RPMI8226 (cell line): ENCODE measurements around the gene KLRD1.
"Not testable (repeated sequence)": the region's sequence is repeated elsewhere in the genome, so short reads cannot be mapped to it uniquely, and the experiment has no call there.

Experiments
- DNase-seq: peaks from one replicate; pipeline ENCODE4 v3.0.0-alpha.2; 2015

The KLRD1 gene, protein sequence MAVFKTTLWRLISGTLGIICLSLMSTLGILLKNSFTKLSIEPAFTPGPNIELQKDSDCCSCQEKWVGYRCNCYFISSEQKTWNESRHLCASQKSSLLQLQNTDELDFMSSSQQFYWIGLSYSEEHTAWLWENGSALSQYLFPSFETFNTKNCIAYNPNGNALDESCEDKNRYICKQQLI

DNA sequence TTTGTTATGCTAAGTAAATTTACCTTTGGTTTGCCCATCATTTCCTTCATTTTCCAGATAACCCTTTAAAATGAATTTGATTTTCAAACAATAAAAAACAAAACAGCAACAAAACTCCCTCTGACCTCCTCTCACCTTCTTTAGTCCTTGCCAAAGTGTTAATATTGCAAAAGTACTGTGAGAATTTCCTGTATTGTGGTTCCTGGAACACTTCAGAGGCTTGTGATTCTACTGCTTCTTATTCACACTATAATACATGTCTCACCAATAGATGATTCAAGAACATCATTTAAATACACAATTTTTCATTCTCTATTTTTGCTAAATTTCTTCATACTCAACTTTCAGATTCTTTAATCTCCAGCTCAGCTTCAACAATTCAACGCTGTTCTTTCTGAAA lies at the start of gene KLRD1:
KLRD1 (plus strand) TSS at position 241 of the 400 bp plus-strand sequence. CDS start 208 bp downstream, outside the sequence.
- DNase-seq, result no peak

DNA sequence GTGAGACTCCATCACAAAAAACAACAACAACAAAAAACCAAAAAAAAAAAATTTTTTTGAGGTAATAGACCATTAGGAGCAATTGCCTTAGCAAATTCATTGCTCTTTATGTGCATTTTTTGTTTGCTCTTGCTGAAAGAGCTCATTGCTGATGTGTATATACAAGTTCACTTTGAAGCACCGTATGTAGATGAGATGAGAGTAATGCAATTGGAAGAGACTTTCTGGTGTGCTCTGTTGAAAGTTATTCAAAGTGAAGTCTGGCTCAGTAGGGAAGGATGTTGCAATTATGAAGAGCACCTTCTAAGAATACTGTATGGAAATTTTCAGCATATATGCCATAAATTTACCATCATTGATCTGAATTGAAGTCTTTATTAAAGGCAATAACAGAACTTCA lies 46.7 kb upstream of the KLRD1 start:
- no peak for DNase-seq

DNA sequence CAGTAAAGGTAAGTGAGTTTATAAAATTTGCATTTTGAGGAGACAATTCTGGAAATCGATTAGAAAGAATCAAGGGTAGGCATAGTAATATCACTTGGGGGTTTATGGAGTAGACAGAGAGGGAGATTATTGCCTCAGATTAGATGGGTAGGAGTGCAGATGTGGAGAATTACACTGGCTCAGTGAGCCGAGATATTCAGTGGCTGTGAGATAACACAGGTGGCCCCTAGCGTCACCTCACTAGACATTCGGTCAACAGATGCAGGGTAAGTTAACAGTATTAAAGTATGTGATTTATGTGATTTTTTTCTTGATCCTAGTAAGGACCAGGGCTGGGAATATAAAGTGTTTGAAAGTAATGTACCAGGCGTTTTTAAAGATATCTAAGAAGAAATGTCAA lies 39.6 kb upstream of the KLRD1 start:
- no peak for DNase-seq

DNA sequence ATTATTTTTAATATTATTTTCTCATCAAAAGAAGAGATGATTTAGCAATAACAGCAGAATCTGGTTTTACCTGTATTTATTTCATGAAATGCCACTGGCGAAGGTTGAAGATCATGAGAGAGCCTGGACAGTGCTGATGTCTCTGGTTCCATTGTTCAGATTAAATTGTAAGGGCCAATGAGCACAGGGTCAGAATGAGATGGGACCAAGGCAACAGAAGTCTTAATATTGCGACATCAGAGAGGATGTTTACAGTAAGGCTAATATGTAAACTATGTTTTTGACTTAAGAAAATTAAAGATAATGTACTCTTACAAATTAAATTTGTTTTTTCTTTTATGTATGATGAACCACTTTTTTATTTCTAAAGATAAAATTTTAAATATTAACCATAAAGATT lies 35.2 kb upstream of the KLRD1 start:
- DNase-seq, result no peak

DNA sequence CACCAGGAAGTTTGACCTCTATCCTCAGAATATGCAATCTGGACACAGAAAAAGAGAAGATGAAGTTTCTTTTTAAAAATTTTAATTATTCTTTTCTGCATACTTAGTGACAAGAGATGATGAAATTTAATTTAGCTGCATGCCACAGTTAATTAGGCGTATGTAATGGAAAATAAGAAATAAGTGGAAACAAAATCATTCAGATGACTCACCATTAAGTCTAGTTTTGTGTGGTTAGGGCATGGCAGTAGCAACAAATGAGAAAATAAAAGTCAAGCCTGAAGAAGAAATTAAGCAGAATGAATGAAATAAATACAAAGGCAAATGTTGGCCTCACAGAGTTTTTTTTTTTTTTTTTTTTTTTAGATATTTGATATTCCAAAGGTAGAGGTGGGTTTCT lies 30.9 kb upstream of the KLRD1 start:
- no peak for DNase-seq

DNA sequence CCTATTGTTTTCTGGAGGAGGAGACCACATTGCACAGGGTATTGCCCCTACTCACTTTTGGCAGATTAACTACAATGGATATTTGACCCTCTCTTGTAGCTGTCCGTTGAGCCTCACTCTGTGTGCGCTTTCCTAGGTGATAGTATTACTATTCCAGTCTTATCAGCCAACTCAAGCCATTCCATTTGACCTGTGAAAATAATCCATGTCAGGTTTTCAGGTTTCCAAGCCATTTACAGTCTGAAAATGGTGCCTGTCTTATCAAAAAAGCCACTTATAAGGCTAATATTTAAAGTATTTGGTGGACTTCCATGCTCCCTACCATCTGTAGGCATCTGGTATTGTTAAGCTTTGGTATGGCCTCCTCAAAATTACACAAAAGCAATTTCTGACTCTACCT lies 29.6 kb upstream of the KLRD1 start:
- DNase-seq, result no peak

DNA sequence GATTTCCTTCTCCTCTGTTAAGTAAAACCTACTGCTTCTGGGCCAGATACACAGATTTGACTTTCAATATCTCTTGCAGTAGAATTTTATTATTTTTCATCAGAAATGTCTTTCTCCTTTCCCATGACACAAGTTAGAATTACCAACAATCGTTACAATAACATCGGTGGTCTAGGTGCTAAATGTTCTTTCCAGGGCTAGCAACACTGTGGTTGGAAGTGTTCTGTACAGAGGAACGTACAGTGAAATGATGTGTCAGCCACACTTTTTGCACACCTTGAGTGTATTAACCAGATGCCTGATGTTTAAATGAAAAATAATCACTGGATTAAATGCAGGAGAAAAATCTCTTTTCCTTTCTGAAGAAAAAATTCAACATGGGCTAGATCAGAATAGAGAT lies 27.7 kb upstream of the KLRD1 start:
- DNase-seq, result no peak

DNA sequence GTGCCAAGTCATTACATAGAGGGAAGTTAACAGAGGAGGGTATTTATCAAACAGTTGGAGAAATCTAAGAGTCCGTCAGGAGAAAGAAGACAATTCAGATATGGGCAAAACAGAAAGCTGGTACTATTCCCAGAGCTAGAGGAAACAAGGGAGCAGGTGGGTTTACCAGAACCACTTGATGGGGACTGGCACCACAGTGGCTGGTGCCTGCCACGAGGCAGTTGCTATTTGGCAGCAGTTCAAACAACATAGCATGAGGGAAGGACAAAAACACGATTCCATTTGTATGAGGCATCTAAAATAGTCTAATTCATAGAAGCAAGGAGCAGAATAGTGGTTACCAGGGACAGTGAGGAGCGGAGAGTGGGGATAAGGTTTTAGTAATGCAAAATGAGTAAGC lies 24.6 kb upstream of the KLRD1 start:
- no peak for DNase-seq

DNA sequence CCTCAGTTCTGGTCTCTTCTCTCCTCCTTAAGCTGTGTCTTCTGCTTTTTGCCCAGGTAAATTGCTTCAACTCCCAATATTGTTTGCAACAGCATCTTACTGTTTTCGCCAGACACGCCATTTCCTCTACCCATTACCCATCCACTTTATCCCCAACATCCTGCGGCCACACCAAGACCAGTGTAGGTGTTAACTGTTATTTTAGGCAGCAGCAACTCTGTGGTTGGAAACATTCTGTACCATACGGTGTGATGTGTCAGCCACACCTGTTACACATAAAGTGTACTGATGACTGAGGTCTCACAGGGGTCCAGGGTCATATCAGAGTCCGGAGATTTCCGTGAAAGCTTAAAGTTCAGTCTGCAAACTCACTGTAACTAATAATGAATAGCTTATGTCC lies 21.8 kb upstream of the KLRD1 start:
- peak; percentile 20 for DNase-seq

DNA sequence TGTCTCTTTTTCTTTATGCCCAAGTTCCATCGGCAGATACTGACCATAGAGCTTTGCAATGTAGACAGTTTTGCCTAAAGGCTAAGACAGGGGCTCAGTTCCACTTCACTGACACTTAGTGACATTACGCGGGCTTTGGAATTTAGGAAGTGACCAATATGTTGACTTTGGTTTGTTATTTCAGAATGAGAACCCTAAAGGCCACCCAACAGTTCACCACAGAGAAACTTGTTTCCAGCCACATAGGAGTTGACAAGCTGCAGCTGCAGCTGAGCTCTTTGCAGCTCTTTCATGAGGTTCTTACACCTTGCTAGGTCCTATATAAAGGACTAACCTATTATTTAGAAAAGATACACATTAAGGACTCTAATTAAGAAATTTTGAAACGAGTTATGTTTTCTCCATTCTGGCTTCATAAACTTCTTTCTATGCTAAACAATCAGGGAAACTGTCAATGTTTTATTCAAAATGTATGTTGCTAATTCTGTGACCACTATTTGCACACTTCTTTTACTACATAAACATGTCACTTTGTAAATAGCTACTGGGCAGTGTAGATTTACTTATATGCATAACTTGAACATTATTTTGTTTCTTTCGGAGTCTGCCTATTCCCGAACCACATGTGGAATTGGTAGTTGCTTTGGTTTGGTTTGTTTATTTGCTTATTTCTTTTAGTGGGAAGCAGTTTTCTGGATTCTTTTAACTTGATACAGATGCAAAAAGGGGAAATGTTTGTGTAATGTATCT lies 18.5 kb upstream of the KLRD1 start:
- no peak for DNase-seq

DNA sequence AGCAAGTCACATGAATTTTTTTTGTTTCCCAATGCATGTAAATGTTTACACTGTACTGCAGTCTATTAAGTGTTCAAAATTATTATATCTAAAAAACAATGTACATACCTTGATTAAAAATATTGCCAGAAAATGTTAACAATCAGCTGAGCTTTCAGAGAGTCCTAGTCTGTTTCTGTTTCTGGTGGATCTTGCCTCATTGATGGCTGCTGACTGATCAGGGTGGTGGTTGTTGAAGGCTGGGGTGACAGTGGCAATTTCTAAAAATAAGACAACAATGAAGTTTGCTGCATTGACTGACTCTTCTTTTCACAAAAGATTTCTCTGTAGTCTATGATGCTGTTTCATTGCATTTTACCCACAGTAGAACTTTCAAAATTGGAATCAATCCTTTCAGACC lies 16.6 kb upstream of the KLRD1 start:
- no peak for DNase-seq

DNA sequence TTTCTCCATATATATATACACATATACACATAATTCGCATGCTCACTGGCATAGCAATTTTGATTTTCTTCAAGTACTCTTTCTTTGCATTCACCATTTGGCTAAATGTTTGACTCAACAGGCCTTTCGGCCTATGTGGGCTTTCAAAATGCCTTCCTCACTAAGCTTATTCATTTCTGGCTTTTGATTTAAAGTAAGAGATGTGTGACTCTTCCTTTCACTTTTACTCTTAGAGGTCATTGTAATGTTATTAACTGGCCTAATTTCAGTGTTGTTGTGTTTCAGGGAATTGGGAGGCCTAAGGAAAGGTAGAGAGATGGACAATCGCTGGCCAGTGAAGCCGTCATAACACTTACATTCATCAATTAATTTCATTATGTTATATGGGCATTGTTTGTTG lies 14.5 kb upstream of the KLRD1 start:
- no peak for DNase-seq

DNA sequence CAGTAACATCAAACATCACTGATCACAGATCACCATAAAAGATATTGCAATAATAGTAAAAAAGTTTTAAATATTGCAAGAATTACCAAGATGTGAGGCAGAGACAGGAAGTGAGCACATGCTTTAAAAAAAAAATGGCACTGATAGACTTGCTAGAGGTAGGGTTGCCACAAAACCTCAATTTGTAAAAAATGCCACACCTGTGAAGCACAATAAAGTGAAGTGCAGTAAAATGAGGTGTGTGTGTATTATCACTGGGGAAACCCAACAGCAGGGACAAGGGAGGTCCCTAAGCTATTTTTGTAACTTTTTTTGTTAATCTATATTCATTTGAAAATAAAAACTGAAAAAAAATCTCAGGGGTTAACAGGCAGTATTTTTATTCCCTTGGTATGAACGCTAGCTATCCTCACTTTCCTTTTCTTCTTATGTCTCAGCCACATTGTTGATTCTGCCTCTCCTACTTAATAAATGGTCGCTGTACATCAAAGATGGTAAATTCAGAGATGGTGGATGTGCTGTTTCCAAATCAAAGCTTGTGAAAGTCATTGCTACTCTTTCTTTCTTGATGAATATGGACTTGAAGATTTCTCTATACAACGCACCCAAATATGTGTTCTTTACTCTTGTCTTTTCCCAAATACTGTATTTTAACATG lies 14.0 kb upstream of the KLRD1 start:
- no peak for DNase-seq

DNA sequence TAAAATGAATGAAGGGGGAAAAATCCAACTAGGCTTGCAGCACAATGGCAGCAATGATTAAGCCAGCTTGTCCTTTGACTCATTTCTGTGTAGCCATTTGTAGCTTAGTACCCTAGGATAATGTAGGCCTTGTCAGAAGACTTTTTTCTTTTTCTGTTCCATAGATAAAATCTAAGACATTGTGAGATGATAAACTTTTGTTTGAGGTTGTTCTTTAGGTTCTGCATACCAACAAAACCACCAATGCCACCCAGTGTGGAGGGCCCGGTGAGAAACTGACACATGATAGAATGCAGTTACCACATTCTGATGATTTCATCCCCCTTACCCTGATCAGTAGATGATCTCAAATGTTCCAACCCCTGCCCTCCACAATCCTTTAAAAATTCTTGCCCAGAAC lies 6.6 kb upstream of the KLRD1 start:
- no peak for DNase-seq

DNA sequence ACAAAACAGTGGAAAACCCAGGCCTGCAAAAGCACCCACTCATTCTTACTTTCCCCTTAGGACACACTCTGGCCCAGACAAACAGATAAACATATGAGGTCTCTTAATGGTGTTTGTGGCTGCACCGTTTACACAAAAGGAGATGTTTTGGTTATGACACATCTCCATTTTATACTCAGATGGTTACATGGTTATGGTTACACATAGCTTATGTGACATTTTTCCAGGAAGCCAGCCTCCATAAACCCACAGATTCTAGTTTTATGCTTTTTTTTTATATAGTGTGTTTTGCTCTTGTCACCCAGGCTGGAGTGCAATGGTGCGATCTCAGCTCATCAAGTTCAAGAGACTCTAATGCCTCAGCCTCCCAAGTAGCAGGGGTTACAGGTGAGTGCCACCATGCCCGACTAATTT lies 3.5 kb upstream of the KLRD1 start:
- DNase-seq, result no peak

DNA sequence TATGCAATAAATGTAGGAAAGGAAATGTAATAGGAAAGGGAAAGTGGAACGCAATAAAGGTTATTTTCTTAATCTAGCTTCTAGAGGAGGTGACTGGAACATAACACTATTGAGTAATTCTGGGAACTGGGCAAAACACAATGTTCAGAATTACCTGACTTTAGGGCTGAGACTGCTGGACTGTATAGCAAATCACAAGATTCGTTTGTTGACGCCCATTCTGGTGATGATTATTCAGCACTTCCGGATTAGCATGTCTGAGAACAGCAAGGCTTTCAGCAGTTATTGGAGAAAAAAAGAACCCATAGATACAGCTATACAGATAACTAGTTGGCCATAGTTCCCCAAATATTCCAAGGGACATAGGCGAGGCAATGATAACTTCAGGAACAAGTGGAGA lies 2.3 kb upstream of the KLRD1 start:
- DNase-seq, result peak; percentile 27

DNA sequence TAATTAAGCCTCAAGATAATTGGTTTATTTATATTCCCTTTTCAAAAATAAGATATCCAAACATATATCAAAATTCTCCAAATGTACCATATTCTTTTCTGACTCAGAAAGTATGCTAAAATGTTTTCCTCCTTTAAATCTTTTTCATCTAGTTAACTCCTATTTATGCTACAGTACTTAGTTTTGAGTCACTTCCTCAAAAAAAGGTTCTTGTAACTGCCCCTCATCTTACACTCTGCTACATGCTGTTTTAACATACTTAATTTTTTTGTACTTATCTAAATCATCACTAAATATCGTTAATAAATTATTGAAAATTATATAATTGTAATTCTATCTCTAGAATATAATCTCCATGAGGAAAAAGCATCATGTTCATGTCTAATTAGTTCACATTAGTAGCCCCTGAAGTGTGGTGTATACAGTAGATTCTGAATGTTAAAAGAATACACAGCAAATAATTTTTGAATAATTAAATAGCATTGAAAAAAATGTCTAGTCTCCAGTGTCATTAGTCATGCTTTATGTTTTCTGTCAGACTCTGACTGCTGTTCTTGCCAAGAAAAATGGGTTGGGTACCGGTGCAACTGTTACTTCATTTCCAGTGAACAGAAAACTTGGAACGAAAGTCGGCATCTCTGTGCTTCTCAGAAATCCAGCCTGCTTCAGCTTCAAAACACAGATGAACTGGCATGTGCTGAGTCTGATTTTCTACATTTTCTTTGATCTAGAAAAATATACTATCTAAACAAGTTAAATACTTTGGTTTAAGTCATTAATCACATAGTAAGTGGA lies 3.5 kb downstream of the KLRD1 start:
- DNase-seq, result no peak

DNA sequence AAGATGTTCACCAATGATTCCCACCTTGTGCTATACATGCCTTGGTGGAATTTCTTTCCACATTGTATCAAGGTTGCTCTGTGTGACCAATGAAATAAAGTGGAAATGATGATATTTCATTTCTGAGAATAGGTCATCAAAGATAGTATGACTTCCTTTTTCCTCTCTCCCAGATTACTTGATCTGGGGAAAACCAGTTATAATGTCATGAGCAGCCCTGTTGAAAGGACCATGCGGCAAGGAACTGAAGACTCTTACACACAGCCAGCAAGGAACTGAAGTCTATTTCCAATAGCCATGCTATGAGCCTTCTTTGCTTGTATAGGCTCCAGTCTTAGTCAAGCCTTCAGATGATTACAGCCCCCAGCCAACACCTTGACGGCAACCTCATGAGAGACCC lies 11.7 kb downstream of the KLRD1 start:
- no peak for DNase-seq

DNA sequence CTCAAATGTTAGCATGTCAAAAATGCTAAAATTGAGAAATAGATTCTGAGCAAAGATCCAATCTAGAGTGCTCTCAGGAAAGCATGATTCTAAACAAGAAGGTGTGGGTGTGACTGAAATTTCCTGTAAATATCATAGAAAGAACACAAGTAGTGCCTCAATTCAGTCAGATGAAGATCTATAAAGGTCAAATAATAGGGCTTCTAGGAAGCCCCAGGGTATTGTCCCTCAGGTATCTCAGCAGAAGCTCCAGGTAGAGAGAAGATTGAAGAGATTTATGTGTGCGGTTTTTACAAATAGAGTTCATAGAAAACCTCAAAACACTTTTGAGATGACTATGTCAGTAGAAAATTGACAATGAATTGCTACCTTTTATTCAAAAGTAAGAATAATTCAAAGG lies 13.0 kb downstream of the KLRD1 start:
- no peak for DNase-seq

DNA sequence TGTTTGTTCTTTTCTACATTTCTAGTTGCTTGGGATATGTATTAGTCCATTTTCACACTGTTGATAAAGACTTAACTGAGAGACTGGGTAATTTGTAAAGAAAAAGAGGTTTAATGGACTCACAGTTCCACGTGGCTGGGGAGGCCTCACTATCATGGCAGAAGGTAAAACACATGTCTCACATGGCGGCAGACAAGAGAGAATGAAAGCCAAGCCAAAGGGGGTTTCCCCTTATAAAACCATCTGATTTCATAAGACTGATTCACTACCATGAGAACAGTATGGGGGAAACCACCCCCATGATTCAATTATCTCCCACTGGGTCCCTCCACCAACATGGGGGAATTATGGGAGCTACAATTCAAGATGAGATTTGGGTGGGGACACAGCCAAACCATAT lies 21.0 kb downstream of the KLRD1 start:
- DNase-seq, result not testable (repeated sequence)

DNA sequence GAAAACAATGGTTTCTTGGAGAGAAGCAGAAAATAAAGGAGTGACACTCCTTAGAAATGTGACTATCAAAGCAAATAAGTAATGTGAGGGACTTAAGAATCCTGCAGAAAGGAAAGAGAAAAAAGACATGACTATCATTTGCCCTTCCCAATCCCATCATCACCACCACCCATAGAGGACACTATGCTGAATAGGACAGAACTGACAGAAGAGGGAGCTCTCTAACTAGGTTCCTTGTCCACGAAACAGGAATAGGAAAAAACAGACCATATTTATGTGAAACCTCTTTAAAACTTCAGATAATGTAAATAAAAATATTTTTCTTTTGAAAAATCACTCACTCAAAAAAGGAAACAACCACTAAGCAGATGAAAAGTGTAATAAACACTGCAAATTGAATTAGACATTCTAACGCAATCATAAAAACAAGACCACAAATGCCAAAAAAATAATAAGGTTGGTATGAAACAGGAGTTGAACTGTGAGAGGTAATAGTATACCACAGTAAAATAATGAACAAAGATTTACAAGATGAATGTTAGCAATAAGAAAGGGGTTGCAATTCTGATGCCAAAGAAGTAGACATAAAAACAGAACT lies 24.1 kb downstream of the KLRD1 start:
- peak; percentile 41 for DNase-seq

DNA sequence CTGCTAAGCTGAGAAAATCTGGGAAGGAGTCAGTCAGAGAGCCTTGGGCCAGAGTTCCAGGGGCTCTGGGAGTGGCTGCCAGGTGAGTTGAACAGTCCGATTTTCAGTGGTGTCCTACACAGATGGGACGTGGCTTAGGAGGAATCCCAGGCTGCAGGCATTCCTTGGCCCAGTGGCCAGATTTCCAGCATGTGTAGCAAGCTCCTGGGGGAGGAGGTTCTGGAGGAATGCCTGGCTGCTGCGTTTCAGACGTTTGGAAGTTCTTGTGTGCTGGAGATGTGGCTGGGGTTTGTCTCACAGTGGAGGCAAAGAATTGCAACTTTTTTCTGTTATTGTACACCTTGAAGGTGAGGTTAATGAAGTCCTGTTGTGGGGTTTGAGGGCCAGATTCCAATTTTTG lies 28.5 kb downstream of the KLRD1 start:
- not testable (repeated sequence) for DNase-seq

DNA sequence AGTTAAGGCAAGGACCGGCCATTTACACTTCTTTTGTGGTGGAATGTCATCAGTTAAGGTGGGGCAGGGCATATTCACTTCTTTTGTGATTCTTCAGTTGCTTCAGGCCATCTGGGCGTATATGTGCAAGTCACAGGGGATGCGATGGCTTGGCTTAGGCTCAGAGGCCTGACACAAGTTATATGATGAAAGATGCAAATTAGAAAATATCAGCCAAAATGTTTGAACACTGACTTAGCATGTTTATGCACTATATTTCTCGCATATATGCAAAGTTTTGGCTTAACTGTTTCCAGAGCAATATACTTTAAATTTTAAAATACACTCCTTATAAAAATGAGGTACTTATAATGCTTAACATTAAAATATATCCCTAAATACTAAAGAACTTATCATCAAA lies 30.8 kb downstream of the KLRD1 start:
- not testable (repeated sequence) for DNase-seq
